DND-41 (cell line): ENCODE measurements around the gene FGD6.

Experiments used
- ATAC-seq: fragments of 200-7000 bp; cut with Tn5 transposase; 3 replicates; pipeline ENCODE4 v1.9.1; 2021; ENCODE audit warnings: low read depth; ENCODE audit not compliant: insufficient read depth
- DNase-seq: peaks from one replicate; pipeline ENCODE4 v3.0.0-alpha.2; 2020
- H2AFZ ChIP-seq: 2 replicates; pipeline ENCODE4 v1.6.0; 2012; ENCODE audit warnings: low read depth, low read length
- H3K27ac ChIP-seq: 2 replicates; pipeline ENCODE4 v1.5.1; 2012; ENCODE audit warnings: low read length, inconsistent platforms
- H3K27me3 ChIP-seq: fragments of 200-600 bp; sonication (generic); 2 replicates; pipeline ENCODE4 v1.6.0; 2012; ENCODE audit warnings: low read length, mild to moderate bottlenecking, inconsistent platforms; ENCODE audit not compliant: insufficient read depth, poor library complexity
- H3K36me3 ChIP-seq: 2 replicates; pipeline ENCODE4 v1.5.1; 2012; ENCODE audit warnings: low read length, inconsistent platforms; ENCODE audit not compliant: insufficient read depth
- H3K4me1 ChIP-seq: 2 replicates; pipeline ENCODE4 v1.5.1; 2012; ENCODE audit warnings: mild to moderate bottlenecking, low read length; ENCODE audit not compliant: insufficient read depth
- H3K4me2 ChIP-seq: 2 replicates; pipeline ENCODE4 v1.6.0; 2012; ENCODE audit warnings: mild to moderate bottlenecking, moderate library complexity, low read length, inconsistent platforms; ENCODE audit not compliant: insufficient read depth
- H3K4me3 ChIP-seq, 2 experiments: fragments of 200-600 bp in 1 of 2; shearing (Covaris generic) in 1 of 2; 2 replicates each; pipeline ENCODE4 v1.5.1; 2012 to 2016; ENCODE audit warnings: inconsistent platforms in 2 of 2, low read length in 2 of 2, mild to moderate bottlenecking in 2 of 2, low read depth in 1 of 2, moderate library complexity in 1 of 2
- H3K79me2 ChIP-seq: 2 replicates; pipeline ENCODE4 v1.6.0; 2012; ENCODE audit warnings: low read length, inconsistent platforms; ENCODE audit not compliant: insufficient read depth
- H3K9ac ChIP-seq: 2 replicates; pipeline ENCODE4 v1.6.0; 2012; ENCODE audit warnings: low read depth, mild to moderate bottlenecking, inconsistent platforms, low read length, moderate library complexity
- H3K9me3 ChIP-seq: 2 replicates; pipeline ENCODE4 v1.5.1; 2012; ENCODE audit warnings: low read length, moderate library complexity, mild to moderate bottlenecking, inconsistent platforms; ENCODE audit not compliant: insufficient read depth, severe bottlenecking
- H4K20me1 ChIP-seq: 2 replicates; pipeline ENCODE4 v1.6.0; 2012; ENCODE audit warnings: low read length; ENCODE audit not compliant: insufficient read depth
- CTCF ChIP-seq: IDR thresholded peaks from 2 replicates; pipeline ENCODE4 v1.5.1; 2012; ENCODE audit warnings: borderline replicate concordance, low read length, moderate library complexity, mild to moderate bottlenecking; ENCODE audit not compliant: poor library complexity, severe bottlenecking; ENCODE audit errors: extremely low read depth
- EZH2 ChIP-seq: IDR thresholded peaks from 3 replicates; pipeline ENCODE4 v1.6.1; 2012; ENCODE audit warnings: borderline replicate concordance, low read depth, mild to moderate bottlenecking, moderate library complexity, low read length, inconsistent platforms; ENCODE audit not compliant: severe bottlenecking

Gene FGD6

GRCh38 chr12:95164656-95165055 is 52.6 kb downstream of the FGD6 start:
- H3K27ac ChIP-seq, result no peak overlapping the region
- H4K20me1 ChIP-seq, result no peaks in the 10 kb centered on the region
- H3K4me2 ChIP-seq, result no peak overlapping the region
- no peak overlapping the region for H2AFZ ChIP-seq
- no peaks in the 10 kb centered on the region for H3K27me3 ChIP-seq
- no peaks in the 10 kb centered on the region for H3K4me1 ChIP-seq
- ATAC-seq, result no peak
- no peaks in the 10 kb centered on the region for H3K36me3 ChIP-seq
- no peak for TF ChIP-seq CTCF
- no peak for TF ChIP-seq EZH2
- DNase-seq, result no peak
- H3K4me3 ChIP-seq, result no peak overlapping the region
- H3K9me3 ChIP-seq, result no peaks in the 10 kb centered on the region
- H3K9ac ChIP-seq, result no peak overlapping the region
- no peaks in the 10 kb centered on the region for H3K79me2 ChIP-seq

- H2AFZ ChIP-seq, result no peak overlapping the region
- no peak overlapping the region for H3K4me2 ChIP-seq
- H3K27me3 ChIP-seq, result no peaks in the 10 kb centered on the region
- H3K4me3 ChIP-seq, result no peak overlapping the region
- no peak overlapping the region for H3K27ac ChIP-seq
- DNase-seq, result no peak
- H3K36me3 ChIP-seq, result no peaks in the 10 kb centered on the region
- no peaks in the 10 kb centered on the region for H3K4me1 ChIP-seq
- no peaks in the 10 kb centered on the region for H4K20me1 ChIP-seq
- no peak for ATAC-seq
- no peak for TF ChIP-seq EZH2
- TF ChIP-seq CTCF, result no peak
- H3K9me3 ChIP-seq, result no peaks in the 10 kb centered on the region
- H3K79me2 ChIP-seq, result no peaks in the 10 kb centered on the region
- no peak overlapping the region for H3K9ac ChIP-seq
These were observed 58.3 kb downstream of the FGD6 start for GRCh38 chr12:95158919-95159318.

GRCh38 chr12:95151821-95152220 is 65.4 kb downstream of the FGD6 start:
- Histone ChIP-seq H3K4me2 (no peak overlapping the region), H4K20me1 (no peaks in the 10 kb centered on the region), H3K27ac (no peak overlapping the region), H3K36me3 (no peaks in the 10 kb centered on the region), H3K9me3 (no peaks in the 10 kb centered on the region), H3K9ac (no peak overlapping the region), H3K79me2 (no peaks in the 10 kb centered on the region), H3K4me3 (no peak overlapping the region), H2AFZ (no peak overlapping the region), H3K27me3 (no peaks in the 10 kb centered on the region), H3K4me1 (no peaks in the 10 kb centered on the region)
- TF ChIP-seq CTCF (no peak), EZH2 (no peak)
- DNase-seq, result no peak
- no peak for ATAC-seq

GRCh38 chr12:95151406-95151805 is 65.9 kb downstream of the FGD6 start:
- ATAC-seq (no peak), DNase-seq (no peak)
- Histone ChIP-seq H3K36me3 (no peaks in the 10 kb centered on the region), H3K4me1 (no peaks in the 10 kb centered on the region), H3K27me3 (no peaks in the 10 kb centered on the region), H3K9ac (no peak overlapping the region), H3K9me3 (no peaks in the 10 kb centered on the region), H4K20me1 (no peaks in the 10 kb centered on the region), H3K4me2 (no peak overlapping the region), H2AFZ (no peak overlapping the region), H3K79me2 (no peaks in the 10 kb centered on the region), H3K4me3 (no peak overlapping the region), H3K27ac (no peak overlapping the region)
- no peak for TF ChIP-seq EZH2
- no peak for TF ChIP-seq CTCF
